ENCODE measurements around the gene SMAD9. TPM values are rescaled to one million over a fixed set of nuclear protein-coding genes. Genes with fewer than 3 reads are reported as not detected.
A peak's percentile ranks its signal among the peaks of the same experiment; 100 is the strongest.

Gene SMAD9
- total RNA-seq, 1 donor from 2014 or later, result 0.26 TPM

- no peak for DNase-seq (ENCODE audit: low spot score)
- Mint-ChIP-seq H3K27me3 (ENCODE audit: unreplicated experiment) (peaks cover 5% of the 10 kb centered on the region), H3K4me3 (ENCODE audit: unreplicated experiment) (no peak overlapping the region), H3K4me1 (ENCODE audit: unreplicated experiment) (peaks cover 3% of the 10 kb centered on the region), H3K36me3 (ENCODE audit: low read depth, unreplicated experiment) (no peaks in the 10 kb centered on the region), H3K9me3 (ENCODE audit: unreplicated experiment) (no peaks in the 10 kb centered on the region), H3K27ac (ENCODE audit: unreplicated experiment) (no peak overlapping the region)
- TF ChIP-seq CTCF (IDR thresholded peaks at IDR 0.05; ENCODE audit: unreplicated experiment), result no peak
These were observed 1.7 kb upstream of the SMAD9 start for GRCh38 chr13:36921631-36922301.

GRCh38 chr13:36920616-36921185 lies 663 bp upstream of the SMAD9 start:
- peaks cover 3% of the 10 kb centered on the region for H3K4me1 Mint-ChIP-seq (ENCODE audit: unreplicated experiment)
- H3K27ac Mint-ChIP-seq (ENCODE audit: unreplicated experiment), result no peak overlapping the region
- H3K36me3 Mint-ChIP-seq (ENCODE audit: low read depth, unreplicated experiment), result no peaks in the 10 kb centered on the region

GRCh38 chr13:36919171-36919832 lies 736 bp downstream of the SMAD9 start:
- peak; percentile 18 for DNase-seq (ENCODE audit: low spot score)
- Mint-ChIP-seq H3K4me3 (ENCODE audit: unreplicated experiment) (peak overlapping the region; percentile 89), H3K9me3 (ENCODE audit: unreplicated experiment) (no peaks in the 10 kb centered on the region), H3K4me1 (ENCODE audit: unreplicated experiment) (peaks cover 3% of the 10 kb centered on the region), H3K27ac (ENCODE audit: unreplicated experiment) (no peak overlapping the region), H3K36me3 (ENCODE audit: low read depth, unreplicated experiment) (no peaks in the 10 kb centered on the region), H3K27me3 (ENCODE audit: unreplicated experiment) (peaks cover 5% of the 10 kb centered on the region)
- TF ChIP-seq CTCF (IDR thresholded peaks at IDR 0.05; ENCODE audit: unreplicated experiment), result no peak

More at GRCh38 chr13:36920616-36921185, 663 bp upstream of the SMAD9 start:
- Mint-ChIP-seq H3K9me3 (ENCODE audit: unreplicated experiment) (no peaks in the 10 kb centered on the region), H3K27me3 (ENCODE audit: unreplicated experiment) (peaks cover 5% of the 10 kb centered on the region), H3K4me3 (ENCODE audit: unreplicated experiment) (peak overlapping the region; percentile 87)
- DNase-seq (ENCODE audit: low spot score), result no peak
- no peak for TF ChIP-seq CTCF (IDR thresholded peaks at IDR 0.05; ENCODE audit: unreplicated experiment)

DNA sequence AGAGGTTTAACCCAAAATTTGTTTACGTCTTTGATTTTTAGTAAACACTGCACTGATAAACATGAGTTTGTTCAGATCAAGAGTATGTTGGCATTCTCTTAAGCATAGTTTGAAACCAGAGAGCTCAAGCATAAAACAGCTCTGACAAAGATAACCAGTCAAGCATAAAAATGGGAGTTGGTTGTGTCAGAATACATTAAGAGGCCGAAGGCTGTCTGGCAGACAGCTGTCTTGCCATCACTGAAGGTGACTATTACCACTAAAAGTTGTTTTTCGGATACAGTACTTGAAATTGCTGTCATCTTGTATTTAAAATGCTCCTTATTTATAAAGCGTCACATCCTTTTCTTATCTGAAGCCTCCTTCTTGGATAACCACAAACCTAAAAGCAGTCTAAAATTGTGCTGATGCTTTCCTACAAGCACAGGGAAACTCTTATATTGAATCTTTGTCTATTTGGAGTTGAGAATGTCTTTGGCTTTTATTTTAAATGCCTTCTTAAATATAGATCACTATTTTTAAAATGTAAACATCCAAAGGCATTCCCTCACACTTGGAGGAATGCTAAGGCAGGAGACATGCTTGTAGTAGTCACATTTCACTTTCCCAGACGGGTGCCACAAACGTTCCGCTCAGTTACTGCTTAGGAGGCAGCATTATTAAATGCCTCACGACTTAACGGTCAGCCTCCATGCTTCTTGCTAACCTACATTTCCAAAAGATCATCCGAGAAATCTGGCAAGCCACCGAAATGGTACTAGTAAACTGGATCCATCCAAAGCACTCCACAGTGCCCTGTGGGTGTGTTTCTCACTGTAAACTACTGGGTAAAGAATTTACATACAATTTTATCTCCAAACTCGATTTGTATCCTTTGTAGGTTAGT lies 1.5 kb downstream of the SMAD9 start:
- Mint-ChIP-seq H3K36me3 (ENCODE audit: low read depth, unreplicated experiment) (no peaks in the 10 kb centered on the region), H3K9me3 (ENCODE audit: unreplicated experiment) (no peaks in the 10 kb centered on the region), H3K27ac (ENCODE audit: unreplicated experiment) (no peak overlapping the region), H3K27me3 (ENCODE audit: unreplicated experiment) (peaks cover 5% of the 10 kb centered on the region), H3K4me1 (ENCODE audit: unreplicated experiment) (peaks cover 3% of the 10 kb centered on the region), H3K4me3 (ENCODE audit: unreplicated experiment) (peak overlapping the region; percentile 89)
- no peak for TF ChIP-seq CTCF (IDR thresholded peaks at IDR 0.05; ENCODE audit: unreplicated experiment)
- no peak for DNase-seq (ENCODE audit: low spot score)

Measured in endothelial cell (in vitro differentiated cells).